H1 (cell line): ENCODE measurements around the gene MYO1A. TPM values are rescaled to one million over a fixed set of nuclear protein-coding genes. Genes with fewer than 3 reads are reported as not detected.

ENCODE experiments used
- CTCF ChIA-PET: fragments of 300-600 bp; sonication (Branson Sonifier 250); formaldehyde crosslinking; loops from one replicate; lab custom pipeline; 2021; ENCODE audit not compliant: partially characterized antibody; lab: Charles Lee
- POLR2A ChIA-PET: fragments of 300-600 bp; sonication (Branson Sonifier 250); formaldehyde crosslinking; loops from one replicate; lab custom pipeline; 2021; ENCODE audit warnings: inconsistent platforms; ENCODE audit not compliant: partially characterized antibody; lab: Charles Lee
- DNase-seq, 2 experiments: peaks; one replicate each; pipeline versions ENCODE4 v3.0.0 to v3.0.0-alpha.2; 2010 to 2022; ENCODE audit warnings: low spot score in 2 of 2, low read depth in 1 of 2, mixed read lengths in 1 of 2
- FAIRE-seq: peaks from 2 replicates; lab custom pipeline; 2011; peaks lifted over from hg19 to GRCh38; lab: Jason Lieb, UNC
- H2AFZ ChIP-seq: 2 replicates; pipeline ENCODE4 v1.8.1; 2012; ENCODE audit warnings: low read length, inconsistent platforms
- H2AK5ac ChIP-seq: 2 replicates; pipeline ENCODE4 v1.6.1; 2013; ENCODE audit warnings: low read depth, low read length
- H2BK120ac ChIP-seq: replicated peaks from 2 replicates; pipeline ENCODE3; 2013; ENCODE audit warnings: low read depth, low read length, inconsistent platforms
- H2BK12ac ChIP-seq: 2 replicates; pipeline ENCODE4 v1.6.1; 2013; ENCODE audit warnings: low read depth, low read length
- H2BK15ac ChIP-seq: 2 replicates; pipeline ENCODE4 v1.6.1; 2013; ENCODE audit warnings: low read length
- H2BK20ac ChIP-seq: 2 replicates; pipeline ENCODE4 v1.6.1; 2013; ENCODE audit warnings: low read length
- H2BK5ac ChIP-seq: 2 replicates; pipeline ENCODE4 v1.6.1; 2013; ENCODE audit warnings: low read depth, low read length
- H3K14ac ChIP-seq: 2 replicates; pipeline ENCODE4 v1.6.1; 2013; ENCODE audit warnings: inconsistent platforms; ENCODE audit not compliant: insufficient read length
- H3K18ac ChIP-seq: 2 replicates; pipeline ENCODE4 v1.6.1; 2013; ENCODE audit warnings: low read length; ENCODE audit errors: extremely low read depth
- H3K23ac ChIP-seq: 2 replicates; pipeline ENCODE4 v1.6.1; 2013; ENCODE audit warnings: inconsistent platforms; ENCODE audit not compliant: insufficient read length
- H3K23me2 ChIP-seq: 2 replicates; pipeline ENCODE4 v1.6.1; 2013; ENCODE audit warnings: low read depth, low read length
- H3K27ac ChIP-seq: 2 replicates; pipeline ENCODE4 v1.6.1; 2011; ENCODE audit warnings: low read depth, low read length, inconsistent platforms
- H3K27me3 ChIP-seq, 4 experiments: replicated peaks in 1 of 4; 1 replicate in 1 of 4; 2 replicates in 3 of 4; pipeline versions ENCODE4 v1.6.1 to v1.8.1; 2011 to 2013; ENCODE audit warnings: low read length in 3 of 4, mild to moderate bottlenecking in 3 of 4, inconsistent platforms in 2 of 4, mixed read lengths in 2 of 4, moderate library complexity in 1 of 4; ENCODE audit not compliant: control insufficient read depth in 3 of 4, insufficient read depth in 3 of 4; ENCODE audit errors: extremely low read depth in 1 of 4
- H3K36me3 ChIP-seq, 4 experiments: 2 replicates each; pipeline versions ENCODE4 v1.6.1 to v1.8.1; 2011 to 2013; ENCODE audit warnings: mild to moderate bottlenecking in 4 of 4, low read length in 3 of 4, moderate library complexity in 2 of 4, control low read depth in 1 of 4, inconsistent platforms in 1 of 4; ENCODE audit not compliant: insufficient read depth in 4 of 4, control insufficient read depth in 2 of 4
- H3K4ac ChIP-seq: replicated peaks from 2 replicates; pipeline ENCODE3; 2013; ENCODE audit warnings: low read length, low read depth, mixed read lengths, inconsistent platforms; ENCODE audit not compliant: insufficient read length
- H3K4me1 ChIP-seq, 4 experiments: replicated peaks in 1 of 4; 1 replicate in 1 of 4; 2 replicates in 3 of 4; pipeline versions ENCODE4 v1.6.1 to v1.8.1; 2011 to 2013; ENCODE audit warnings: low read length in 3 of 4, inconsistent platforms in 2 of 4, mixed read lengths in 1 of 4; ENCODE audit not compliant: insufficient read depth in 4 of 4, control insufficient read depth in 3 of 4
- H3K4me2 ChIP-seq, 2 experiments: 2 replicates each; pipeline versions ENCODE4 v1.6.1 to v1.8.1; 2011 to 2013; ENCODE audit warnings: low read depth in 2 of 2, low read length in 2 of 2, control low read depth in 1 of 2, inconsistent platforms in 1 of 2, mild to moderate bottlenecking in 1 of 2; ENCODE audit not compliant: insufficient read depth in 1 of 2
- H3K4me3 ChIP-seq, 4 experiments: fragments of 200-600, 300-600 bp in 1 of 4; sonication (generic), shearing (Covaris generic), sonication (Bioruptor Twin) in 1 of 4; 2 replicates each; pipeline versions ENCODE4 v1.5.1 to v1.8.1; 2011 to 2016; ENCODE audit warnings: low read length in 4 of 4, low read depth in 3 of 4, control low read depth in 2 of 4, inconsistent platforms in 2 of 4, mild to moderate bottlenecking in 2 of 4, mixed read lengths in 1 of 4, moderate library complexity in 1 of 4; ENCODE audit not compliant: insufficient read depth in 2 of 4; ENCODE audit errors: extremely low read depth in 1 of 4
- H3K56ac ChIP-seq: replicated peaks from 2 replicates; pipeline ENCODE3; 2013; ENCODE audit warnings: low read depth, mild to moderate bottlenecking, mixed read lengths, low read length, inconsistent platforms; ENCODE audit not compliant: insufficient read length
- H3K79me1 ChIP-seq: 2 replicates; pipeline ENCODE4 v1.6.1; 2013; ENCODE audit warnings: low read depth, low read length, control low read depth
- H3K79me2 ChIP-seq, 2 experiments: 2 replicates each; pipeline versions ENCODE4 v1.6.1 to v1.8.1; 2012 to 2013; ENCODE audit warnings: low read length in 2 of 2, mild to moderate bottlenecking in 2 of 2, inconsistent platforms in 1 of 2; ENCODE audit not compliant: insufficient read depth in 2 of 2, control insufficient read depth in 1 of 2
- H3K9ac ChIP-seq, 4 experiments: replicated peaks in 1 of 4; 1 replicate in 1 of 4; 2 replicates in 3 of 4; pipeline versions ENCODE4 v1.6.1 to v1.8.1; 2011 to 2013; ENCODE audit warnings: low read depth in 3 of 4, low read length in 3 of 4, control low read depth in 2 of 4, mild to moderate bottlenecking in 2 of 4, moderate library complexity in 2 of 4, inconsistent platforms in 1 of 4; ENCODE audit errors: extremely low read depth in 1 of 4
- H3K9me3 ChIP-seq, 2 experiments: 2 replicates each; pipeline versions ENCODE4 v1.6.1 to v1.8.1; 2012 to 2013; ENCODE audit warnings: mild to moderate bottlenecking in 2 of 2, moderate library complexity in 2 of 2, control low read depth in 1 of 2, inconsistent platforms in 1 of 2, low read depth in 1 of 2, low read length in 1 of 2, mixed read lengths in 1 of 2; ENCODE audit not compliant: insufficient read depth in 2 of 2
- H4K20me1 ChIP-seq, 2 experiments: replicated peaks in 1 of 2; 2 replicates each; pipeline versions ENCODE3 to v1.8.1; 2011 to 2013; ENCODE audit warnings: inconsistent platforms in 2 of 2, low read length in 2 of 2, mild to moderate bottlenecking in 1 of 2; ENCODE audit not compliant: insufficient read depth in 2 of 2, control insufficient read depth in 1 of 2
- H4K5ac ChIP-seq: 2 replicates; pipeline ENCODE4 v1.6.1; 2013; ENCODE audit warnings: low read length, low read depth, mixed read lengths, inconsistent platforms; ENCODE audit not compliant: insufficient read length
- H4K8ac ChIP-seq: 2 replicates; pipeline ENCODE4 v1.8.0; 2013; ENCODE audit warnings: mild to moderate bottlenecking, moderate library complexity, low read length, inconsistent platforms; ENCODE audit not compliant: insufficient read depth; ENCODE audit errors: extremely low read depth
- H4K91ac ChIP-seq: replicated peaks from 2 replicates; pipeline ENCODE3; 2013; ENCODE audit warnings: low read length, mixed read lengths, inconsistent platforms; ENCODE audit not compliant: insufficient read length
- POLR2A ChIP-seq, 2 experiments: IDR thresholded peaks; 1 replicate in 1 of 2; 2 replicates in 1 of 2; pipeline ENCODE4 v1.6.1; 2011; ENCODE audit warnings: low read depth in 2 of 2, low read length in 2 of 2, mild to moderate bottlenecking in 2 of 2; ENCODE audit errors: control extremely low read depth in 1 of 2
- RAD21 ChIP-seq, 2 experiments: IDR thresholded peaks in 1 of 2; conservative IDR thresholded peaks in 1 of 2; 2 replicates each; pipeline ENCODE4 v1.6.1; 2011; ENCODE audit warnings: low read depth in 2 of 2, low read length in 2 of 2, improper control_type of control experiment in 1 of 2, inconsistent platforms in 1 of 2, mild to moderate bottlenecking in 1 of 2, moderate library complexity in 1 of 2
- RNF2 ChIP-seq: fragments of 200-900, 300-1000 bp; sonication (generic); IDR thresholded peaks from 2 replicates; pipeline ENCODE4 v1.7.1; 2016; ENCODE audit warnings: borderline replicate concordance, low read depth, mild to moderate bottlenecking, antibody characterized with exemption, low read length; ENCODE audit not compliant: poor library complexity, severe bottlenecking; ENCODE audit errors: missing control alignments
- WGBS, 2 experiments: shearing (Covaris generic) in 1 of 2; methylation state at CpG; one replicate each; pipeline versions ENCODE4 v1.1.6 to v1.1.7; 2013 to 2015; ENCODE audit warnings: low lambda C conversion rate in 2 of 2, mixed read lengths in 2 of 2, inconsistent platforms in 1 of 2, low coverage in 1 of 2, missing lambda C conversion rate in 1 of 2; ENCODE audit not compliant: insufficient replicate concordance in 2 of 2, insufficient coverage in 1 of 2, insufficient read length in 1 of 2; ENCODE audit errors: extremely low coverage in 1 of 2, missing lambda C conversion rate in 1 of 2; 5-methylcytosine and 5-hydroxymethylcytosine counted together
- polyA plus RNA-seq, 7 experiments: library from polyadenylated mRNA; depleted of rRNA in 3 of 7; stranded (reverse) in 5 of 7; unstranded in 2 of 7; fragments of >200 nt in 5 of 7; fragments of 200-250 nt in 2 of 7; gene quantifications; 1 replicate in 5 of 7; 2 replicates in 1 of 7; 4 replicates in 1 of 7; pipeline versions ENCODE4 v1.2.1 to v1.2.3, GENCODE V29; 2011 to 2013; ENCODE audit warnings: missing spikeins in 2 of 7, mixed read lengths in 2 of 7
- total RNA-seq: library from RNA; stranded (reverse); fragmentation: NEBNext Ultra II Directional; extraction: Animal tissue kit (Norgen Biotek cat#: 25700); gene quantifications from 2 replicates; pipeline ENCODE4 v1.2.1, GENCODE V29; 2021
- TF ChIP-seq, protein P1 (sequence below): IDR thresholded peaks from 2 replicates; pipeline ENCODE4 v1.6.1; 2012; ENCODE audit warnings: inconsistent platforms

The MYO1A gene
- total and polyA plus RNA-seq, 2 of the 8 experiments (the other 6 are each of a cell fraction or from before 2014, with no cell fraction given), result 0.54 to 0.77 TPM

DNA sequence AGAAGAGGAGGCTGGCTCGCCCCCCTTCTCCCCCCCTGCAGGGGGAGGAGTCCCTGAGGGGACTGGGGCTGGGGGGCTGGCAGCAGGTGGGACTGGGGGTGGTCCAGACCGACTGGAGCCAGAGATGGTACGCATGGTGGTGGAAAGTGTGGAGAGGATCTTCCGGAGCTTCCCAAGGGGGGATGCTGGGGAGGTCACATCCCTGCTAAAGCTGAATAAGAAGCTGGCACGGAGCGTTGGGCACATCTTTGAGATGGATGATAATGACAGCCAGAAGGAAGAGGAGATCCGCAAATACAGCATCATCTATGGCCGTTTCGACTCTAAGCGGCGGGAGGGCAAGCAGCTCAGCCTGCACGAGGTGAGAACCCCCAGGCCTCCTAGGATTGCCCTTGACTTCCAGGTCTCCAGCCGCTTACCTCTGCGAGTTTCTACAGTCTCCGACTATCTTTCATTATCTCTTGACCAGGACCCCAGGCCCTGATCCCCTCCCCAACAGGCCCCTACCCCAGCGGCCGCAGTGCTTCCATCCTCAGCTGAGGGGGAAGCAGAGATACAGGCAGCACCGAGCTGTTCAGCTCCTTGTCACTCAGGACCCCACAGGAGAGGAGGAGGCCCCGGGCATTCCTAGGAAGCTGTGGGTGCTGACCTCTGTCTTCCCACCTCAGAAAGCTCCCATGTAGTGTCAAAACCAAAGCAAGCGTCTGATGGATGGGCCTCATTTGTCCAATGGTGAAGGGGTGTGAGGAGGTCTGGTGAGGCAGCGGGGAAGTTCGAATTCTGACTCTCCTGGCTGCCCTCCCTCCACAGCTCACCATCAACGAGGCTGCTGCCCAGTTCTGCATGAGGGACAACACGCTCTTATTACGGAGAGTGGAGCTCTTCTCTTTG is 42.0 kb upstream of the MYO1A start:
- Histone ChIP-seq H3K4me1 (peaks cover 0 to 32% (median 21%) of the 10 kb centered on the region in 4 experiments; a peak in 6 of 7 replicates), H2AFZ (no peak overlapping the region), H2BK5ac (no peak overlapping the region), H3K36me3 (peaks cover 9 to 32% (median 18%) of the 10 kb centered on the region in 4 experiments), H3K4ac (no peak overlapping the region), H3K18ac (no peak overlapping the region), H3K14ac (no peak overlapping the region), H3K79me2 (peaks cover 0 to 18% of the 10 kb centered on the region in 2 experiments; a peak in 1 of 4 replicates), H4K91ac (no peak overlapping the region), H2BK15ac (no peak overlapping the region), H3K27ac (no peak overlapping the region), H4K20me1 (peaks cover 4 to 11% of the 10 kb centered on the region in 2 experiments), H3K9ac (no peak overlapping the region), H3K56ac (no peak overlapping the region), H3K79me1 (peaks cover 4% of the 10 kb centered on the region), H2BK120ac (no peak overlapping the region), H3K23ac (no peak overlapping the region), H2BK20ac (no peak overlapping the region), H3K4me3 (no peak overlapping the region), H3K23me2 (peaks cover 16% of the 10 kb centered on the region), H4K8ac (no peak overlapping the region), H2BK12ac (no peak overlapping the region), H3K27me3 (no peaks in the 10 kb centered on the region), H2AK5ac (no peak overlapping the region), H3K9me3 (no peaks in the 10 kb centered on the region), H4K5ac (no peak overlapping the region), H3K4me2 (no peak overlapping the region; a peak in 1 of 4 replicates)
- FAIRE-seq, result no peak
- TF ChIP-seq POLR2A (IDR thresholded peaks at IDR 0.05; ENCODE audit: control extremely low read depth in 1 of 2, low read depth in 2 of 2, low read length in 2 of 2), result 0 out of 3 replicates have a peak, but pooled peaks of 1 of the 2 experiments have one; percentile 13
- TF ChIP-seq, protein P1, sequence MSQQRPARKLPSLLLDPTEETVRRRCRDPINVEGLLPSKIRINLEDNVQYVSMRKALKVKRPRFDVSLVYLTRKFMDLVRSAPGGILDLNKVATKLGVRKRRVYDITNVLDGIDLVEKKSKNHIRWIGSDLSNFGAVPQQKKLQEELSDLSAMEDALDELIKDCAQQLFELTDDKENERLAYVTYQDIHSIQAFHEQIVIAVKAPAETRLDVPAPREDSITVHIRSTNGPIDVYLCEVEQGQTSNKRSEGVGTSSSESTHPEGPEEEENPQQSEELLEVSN, result no peak
- no peak for TF ChIP-seq RAD21 (IDR thresholded peaks at IDR 0.05 in 1 of 2, conservative IDR thresholded peaks at IDR 0.05 in 1 of 2; ENCODE audit: low read depth in 2 of 2, low read length in 2 of 2)
- TF ChIP-seq RNF2, result no peak
- ChIA-PET POLR2A (interaction anchor here (0.9 to 16.5 kb wide), 12 partner anchors 6 to 367 kb away, joined by 3 to 352 read pairs (median 8); partner anchors contain the start of genes LRP1, NACA, NEMP1 and STAT6), CTCF (interaction anchor here (0.6 to 14.0 kb wide), 29 partner anchors 8 to 455 kb away, joined by 3 to 325 read pairs (median 4); partner anchors contain the start of genes MYO1A, NEMP1, STAT6 and TAC3)
- DNase-seq, result no peak
- WGBS, 2 experiments, result 93% methylated on average over 20 of the region's 25 CpGs; no CpG with 5 or more reads in 1 of the 2 experiments
